AG09319 (cell line): ENCODE measurements around the gene LTO1.

Experiments
- DNase-seq: peaks from one replicate; pipeline ENCODE4 v3.0.0-alpha.2; 2010; ENCODE audit warnings: low read depth; ENCODE audit errors: extremely low read depth
- TF ChIP-seq, protein P1 (sequence below): IDR thresholded peaks from 2 replicates; pipeline ENCODE4 v1.5.1; 2011; ENCODE audit warnings: low read depth, mild to moderate bottlenecking, inconsistent platforms, low read length, moderate library complexity

Gene LTO1

DNA sequence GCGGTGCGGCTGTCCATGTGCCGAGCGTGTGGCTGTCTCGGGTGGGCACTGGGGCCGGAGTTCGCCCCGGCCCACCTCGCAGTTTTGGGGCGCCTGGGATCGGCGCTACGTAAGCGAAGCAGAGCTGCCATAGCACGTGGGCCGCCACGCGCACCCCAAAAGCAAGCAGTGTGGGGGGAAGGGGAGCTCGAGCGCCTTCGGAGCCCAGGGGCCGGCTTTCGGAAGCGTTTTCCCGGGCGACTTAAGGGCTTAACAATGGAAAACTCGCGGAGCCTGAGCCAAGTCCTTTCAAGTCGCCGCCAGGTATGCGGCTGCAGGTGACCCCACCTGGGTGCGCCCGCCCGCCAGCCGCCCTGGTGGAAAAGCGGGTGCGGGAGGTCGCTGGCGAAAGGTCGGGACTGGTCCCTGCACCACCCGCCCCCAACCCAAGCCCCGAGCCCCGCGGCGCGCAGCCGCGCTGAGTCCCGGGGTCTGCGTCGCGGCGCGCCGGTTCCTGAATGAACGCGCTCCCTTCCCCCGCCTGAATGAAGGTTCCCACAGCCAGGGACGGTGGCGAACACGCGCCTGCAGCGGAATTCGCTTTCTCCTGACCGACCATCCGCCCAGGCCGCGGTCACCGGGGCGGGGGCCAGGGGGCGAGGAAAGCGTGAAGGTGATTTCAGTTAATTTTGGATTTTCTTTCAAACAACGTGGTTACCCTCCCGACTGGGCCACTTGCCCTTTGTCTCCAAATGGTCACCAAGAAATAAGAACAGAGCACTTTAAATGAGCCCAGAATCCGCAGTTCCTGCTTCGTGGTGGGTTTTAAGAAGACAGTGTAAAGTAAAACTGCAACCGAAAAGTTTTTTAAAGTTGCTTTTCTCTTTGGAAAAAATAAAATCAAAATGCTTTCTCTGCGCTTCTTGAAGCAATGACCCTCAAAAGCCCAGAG is 36.9 kb downstream of the LTO1 start:
- TF ChIP-seq, protein P1, sequence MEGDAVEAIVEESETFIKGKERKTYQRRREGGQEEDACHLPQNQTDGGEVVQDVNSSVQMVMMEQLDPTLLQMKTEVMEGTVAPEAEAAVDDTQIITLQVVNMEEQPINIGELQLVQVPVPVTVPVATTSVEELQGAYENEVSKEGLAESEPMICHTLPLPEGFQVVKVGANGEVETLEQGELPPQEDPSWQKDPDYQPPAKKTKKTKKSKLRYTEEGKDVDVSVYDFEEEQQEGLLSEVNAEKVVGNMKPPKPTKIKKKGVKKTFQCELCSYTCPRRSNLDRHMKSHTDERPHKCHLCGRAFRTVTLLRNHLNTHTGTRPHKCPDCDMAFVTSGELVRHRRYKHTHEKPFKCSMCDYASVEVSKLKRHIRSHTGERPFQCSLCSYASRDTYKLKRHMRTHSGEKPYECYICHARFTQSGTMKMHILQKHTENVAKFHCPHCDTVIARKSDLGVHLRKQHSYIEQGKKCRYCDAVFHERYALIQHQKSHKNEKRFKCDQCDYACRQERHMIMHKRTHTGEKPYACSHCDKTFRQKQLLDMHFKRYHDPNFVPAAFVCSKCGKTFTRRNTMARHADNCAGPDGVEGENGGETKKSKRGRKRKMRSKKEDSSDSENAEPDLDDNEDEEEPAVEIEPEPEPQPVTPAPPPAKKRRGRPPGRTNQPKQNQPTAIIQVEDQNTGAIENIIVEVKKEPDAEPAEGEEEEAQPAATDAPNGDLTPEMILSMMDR = no peak
- DNase-seq = no peak

DNA sequence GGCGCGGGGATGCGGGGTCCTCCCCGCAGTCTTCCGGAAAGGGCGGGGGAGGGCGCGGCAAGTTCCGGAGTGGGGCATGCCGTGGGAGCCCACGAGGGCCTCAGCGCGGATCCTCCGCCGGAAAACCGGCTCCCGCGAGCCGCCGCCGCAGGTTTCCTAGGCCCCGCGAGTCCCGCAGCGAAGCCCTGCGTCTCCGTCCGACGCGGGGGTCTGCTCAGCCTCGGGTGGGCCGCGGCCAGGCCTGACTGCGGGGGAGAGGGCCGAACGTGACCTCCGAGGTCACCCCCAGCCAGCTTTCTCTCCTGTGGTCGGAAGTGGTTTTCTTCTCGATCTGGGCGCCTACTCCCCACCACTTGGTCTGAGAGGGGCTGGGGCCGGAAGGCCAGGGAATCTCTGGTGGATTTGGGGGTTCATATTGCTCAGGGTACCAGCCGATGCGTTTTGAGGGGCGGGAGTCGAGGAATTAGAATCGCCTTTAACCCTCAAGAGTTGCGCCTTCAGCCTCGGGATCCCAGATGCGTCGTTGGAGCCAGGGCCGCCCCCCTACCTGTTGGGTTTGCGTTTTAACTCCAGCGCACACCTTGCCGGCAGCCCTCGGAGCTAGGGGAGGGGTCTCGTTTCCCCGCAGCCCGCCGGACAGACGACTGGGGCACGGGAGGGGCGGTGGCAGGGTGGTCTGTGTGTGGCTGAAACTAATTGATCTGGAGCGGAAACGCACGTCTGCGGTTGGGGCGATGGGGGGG is 37.8 kb downstream of the LTO1 start:
- no peak for DNase-seq
- TF ChIP-seq, protein P1 = no peak

DNA sequence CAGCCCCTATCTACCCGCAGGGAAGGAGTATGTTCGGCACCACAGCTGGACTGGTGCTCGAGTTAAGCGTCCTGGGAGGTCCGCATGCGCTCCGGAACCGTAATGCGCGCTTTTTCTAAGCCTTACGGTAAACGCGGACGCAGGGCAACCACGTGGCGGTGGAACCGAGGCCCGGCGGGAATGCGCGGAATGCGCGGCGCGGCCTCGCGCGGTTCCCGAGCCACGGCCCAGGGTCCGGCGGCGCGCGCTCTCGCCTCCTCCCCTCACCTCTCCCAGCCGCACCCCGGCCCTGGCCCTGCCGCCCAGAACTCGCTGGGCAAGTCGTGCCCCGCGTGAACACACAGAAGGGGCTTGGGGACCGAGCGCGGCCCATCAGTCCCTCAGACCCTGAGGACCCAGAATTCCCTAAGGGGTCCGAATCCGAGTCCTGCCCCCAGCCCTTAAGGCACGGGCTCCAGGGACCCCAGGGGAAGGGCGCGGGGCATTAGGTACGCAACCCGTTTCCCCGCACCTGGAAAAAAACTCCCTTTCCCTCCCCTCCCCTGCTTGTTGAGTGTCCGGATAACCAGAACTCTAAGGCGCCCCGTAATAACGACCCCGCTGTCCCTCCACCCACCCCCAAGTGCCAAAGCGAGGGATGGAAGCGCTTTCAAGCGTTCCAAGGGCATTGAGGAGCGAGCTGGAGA is 38.5 kb downstream of the LTO1 start:
- peak; percentile 70 for DNase-seq
- TF ChIP-seq, protein P1 = no peak

DNA sequence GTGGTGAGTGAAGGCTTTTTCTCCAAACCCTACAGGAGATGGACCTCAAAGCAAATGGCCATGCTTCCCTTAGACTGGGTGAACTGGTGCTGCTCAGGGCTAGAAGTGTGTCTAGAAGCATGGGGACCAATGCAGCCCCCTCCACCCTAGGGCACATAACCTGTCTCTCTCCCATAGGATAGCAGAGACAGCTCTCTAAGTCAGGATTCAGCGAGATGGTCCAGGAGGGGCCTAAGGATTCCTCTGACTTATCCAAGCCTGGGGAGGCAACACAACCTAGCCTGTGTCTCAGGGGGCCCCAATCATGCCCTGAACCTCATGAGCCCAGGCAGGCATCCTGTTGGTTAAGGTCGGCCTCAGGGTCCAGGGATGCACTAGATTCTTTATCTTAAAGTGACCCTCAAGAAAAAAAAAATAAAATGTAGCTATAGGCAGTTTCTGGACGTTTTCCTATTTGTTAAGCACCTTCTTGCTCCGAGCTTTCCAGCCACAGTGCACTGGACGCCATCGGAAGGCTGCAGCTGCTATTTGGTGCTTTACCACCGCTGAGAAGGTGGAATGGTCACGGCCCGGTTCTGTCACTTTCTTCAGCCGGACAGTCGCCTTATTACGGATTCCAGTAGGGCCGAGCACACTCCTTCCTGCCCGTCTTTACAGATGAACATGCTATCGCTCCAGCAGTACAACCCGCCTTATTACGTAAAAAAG is 39.2 kb downstream of the LTO1 start:
- TF ChIP-seq, protein P1 = no peak
- no peak for DNase-seq

DNA sequence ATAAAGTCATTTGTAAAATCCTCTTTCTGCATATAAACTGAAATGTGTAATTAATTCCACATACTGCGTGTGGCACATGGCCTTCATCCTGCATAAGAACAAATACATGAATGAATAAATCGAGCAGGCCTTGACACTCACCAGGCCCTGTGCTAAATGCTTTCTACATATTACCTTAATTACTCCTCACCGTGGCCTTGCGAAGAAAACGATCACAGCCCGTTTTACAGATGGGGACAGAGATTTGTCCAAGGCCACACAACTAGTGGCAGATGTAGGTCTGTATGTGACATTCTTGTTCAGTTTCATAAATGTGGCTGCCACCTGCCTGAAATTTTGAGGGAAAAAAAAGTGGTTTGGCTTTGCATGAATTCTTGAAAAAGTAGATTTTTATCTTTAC is 40.0 kb downstream of the LTO1 start:
- TF ChIP-seq, protein P1 = no peak

DNA sequence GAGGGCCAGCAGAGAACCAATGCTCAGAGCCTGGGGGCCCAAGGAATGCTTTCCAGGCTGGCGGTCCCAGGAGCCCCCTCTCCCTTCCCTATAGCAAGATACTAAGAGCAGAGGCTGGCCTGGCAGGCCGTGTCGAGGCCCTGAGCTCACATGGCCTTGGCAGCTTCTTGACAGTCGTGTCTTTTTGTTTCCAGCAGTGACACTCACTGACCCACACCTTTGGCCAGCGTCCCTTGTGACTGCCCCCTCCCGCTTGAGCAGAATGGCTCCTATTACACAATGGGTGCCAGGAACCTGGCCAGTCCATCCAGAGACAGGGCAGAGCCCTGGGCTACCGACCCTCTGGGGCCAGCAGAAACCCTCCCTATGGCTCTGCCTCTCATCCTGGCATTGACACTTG is 40.6 kb downstream of the LTO1 start:
- DNase-seq = no peak
- TF ChIP-seq, protein P1 = no peak

More for the DNA sequence above, 40.0 kb downstream of the LTO1 start:
- no peak for DNase-seq
